Measurements from ENCODE around the gene UNC93A.

GRCh38 chr6:167291623-167292300 lies 647 bp downstream of the UNC93A start:
- TF ChIP-seq CTCF (IDR thresholded peaks at IDR 0.05), result no peak
- TF ChIP-seq POLR2A (IDR thresholded peaks at IDR 0.05), result no peak
